ENCODE results near the gene ST8SIA4.

DNA sequence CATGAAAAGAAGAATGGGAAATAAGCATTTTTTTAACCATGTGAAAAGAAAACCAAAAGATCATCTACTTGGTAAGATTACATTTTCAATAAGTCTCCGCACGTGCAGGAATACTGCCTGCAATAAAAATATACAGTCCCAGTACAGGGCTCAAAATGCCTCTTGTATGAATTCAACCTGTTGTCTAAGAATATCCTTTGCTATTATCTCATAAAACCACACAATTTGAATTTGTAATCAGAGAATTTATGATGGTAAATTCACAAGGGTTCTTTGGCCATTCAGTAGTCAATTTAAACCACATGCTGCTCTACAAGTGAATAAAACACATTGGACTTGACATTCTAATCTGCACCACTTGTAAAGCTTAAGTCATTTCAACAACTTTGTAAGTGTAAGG is 46.6 kb downstream of the ST8SIA4 start:
- TF ChIP-seq, protein P1, sequence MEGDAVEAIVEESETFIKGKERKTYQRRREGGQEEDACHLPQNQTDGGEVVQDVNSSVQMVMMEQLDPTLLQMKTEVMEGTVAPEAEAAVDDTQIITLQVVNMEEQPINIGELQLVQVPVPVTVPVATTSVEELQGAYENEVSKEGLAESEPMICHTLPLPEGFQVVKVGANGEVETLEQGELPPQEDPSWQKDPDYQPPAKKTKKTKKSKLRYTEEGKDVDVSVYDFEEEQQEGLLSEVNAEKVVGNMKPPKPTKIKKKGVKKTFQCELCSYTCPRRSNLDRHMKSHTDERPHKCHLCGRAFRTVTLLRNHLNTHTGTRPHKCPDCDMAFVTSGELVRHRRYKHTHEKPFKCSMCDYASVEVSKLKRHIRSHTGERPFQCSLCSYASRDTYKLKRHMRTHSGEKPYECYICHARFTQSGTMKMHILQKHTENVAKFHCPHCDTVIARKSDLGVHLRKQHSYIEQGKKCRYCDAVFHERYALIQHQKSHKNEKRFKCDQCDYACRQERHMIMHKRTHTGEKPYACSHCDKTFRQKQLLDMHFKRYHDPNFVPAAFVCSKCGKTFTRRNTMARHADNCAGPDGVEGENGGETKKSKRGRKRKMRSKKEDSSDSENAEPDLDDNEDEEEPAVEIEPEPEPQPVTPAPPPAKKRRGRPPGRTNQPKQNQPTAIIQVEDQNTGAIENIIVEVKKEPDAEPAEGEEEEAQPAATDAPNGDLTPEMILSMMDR (IDR thresholded peaks at IDR 0.05 in 2 of 3, conservative IDR thresholded peaks at IDR 0.05 in 1 of 3; ENCODE audit: borderline replicate concordance in 1 of 3, insufficient read depth in 1 of 3, low read depth in 2 of 3, low read length in 2 of 3) = no peak
- TF ChIP-seq FOSL1 (IDR thresholded peaks at IDR 0.05; ENCODE audit: low read depth) (no peak), SIN3A (IDR thresholded peaks at IDR 0.05; ENCODE audit: low read depth) (no peak), POLR2A (IDR thresholded peaks at IDR 0.05; ENCODE audit: borderline replicate concordance, extremely low read depth, insufficient read depth, insufficient read length) (no peak), CEBPB (IDR thresholded peaks at IDR 0.05; ENCODE audit: low read depth) (no peak)
